HUES6 (cell line): ENCODE measurements around the gene FNDC3B.

ENCODE experiments used
- H3K27ac ChIP-seq: 2 replicates; pipeline ENCODE4 v1.7.0; 2013; ENCODE audit warnings: low read depth, mild to moderate bottlenecking, low read length, inconsistent platforms
- H3K27me3 ChIP-seq: 2 replicates; pipeline ENCODE4 v1.6.1; 2013; ENCODE audit warnings: low read length; ENCODE audit not compliant: control insufficient read depth, insufficient read depth
- H3K36me3 ChIP-seq: 2 replicates; pipeline ENCODE4 v1.6.1; 2013; ENCODE audit warnings: low read length; ENCODE audit not compliant: control insufficient read depth, insufficient read depth
- H3K4me1 ChIP-seq: 2 replicates; pipeline ENCODE4 v1.6.1; 2013; ENCODE audit warnings: low read length; ENCODE audit not compliant: control insufficient read depth, insufficient read depth
- H3K4me3 ChIP-seq: 2 replicates; pipeline ENCODE4 v1.5.1; 2013; ENCODE audit warnings: low read depth, low read length
- H3K9ac ChIP-seq: one replicate; pipeline ENCODE4 v1.6.1; 2013; ENCODE audit warnings: mild to moderate bottlenecking, low read length
- H3K9me3 ChIP-seq: 2 replicates; pipeline ENCODE4 v1.6.1; 2013; ENCODE audit warnings: low read depth, low read length; ENCODE audit not compliant: control insufficient read depth, insufficient read depth

FNDC3B gene

DNA sequence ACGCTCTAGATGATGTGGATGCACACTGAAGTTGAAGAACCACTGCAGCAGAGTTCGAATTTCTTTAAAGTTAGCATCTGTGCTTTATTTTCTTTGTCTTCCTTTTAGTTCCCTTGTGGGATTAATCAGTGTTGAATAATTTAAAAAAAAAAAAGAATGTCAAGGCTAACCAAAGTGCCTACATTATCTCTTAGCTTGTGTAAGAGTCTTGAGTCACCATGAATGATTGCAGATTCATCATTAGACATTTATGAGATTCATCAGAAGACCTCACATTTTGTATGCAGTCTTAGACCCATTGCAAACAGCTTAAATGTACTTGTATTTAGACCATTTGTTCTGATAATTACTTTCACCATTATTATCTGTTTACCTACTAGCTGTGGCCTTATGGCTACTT lies 182.2 kb downstream of the FNDC3B start:
- H3K36me3 ChIP-seq: peaks cover under 1% of the 10 kb centered on the region; the same call in 1 of the 2 replicates
- H3K4me3 ChIP-seq: no peak overlapping the region
- no peaks in the 10 kb centered on the region for H3K9me3 ChIP-seq
- H3K27me3 ChIP-seq: no peaks in the 10 kb centered on the region
- H3K9ac ChIP-seq: no peak overlapping the region
- no peak overlapping the region for H3K27ac ChIP-seq
- peaks cover 60% of the 10 kb centered on the region for H3K4me1 ChIP-seq

DNA sequence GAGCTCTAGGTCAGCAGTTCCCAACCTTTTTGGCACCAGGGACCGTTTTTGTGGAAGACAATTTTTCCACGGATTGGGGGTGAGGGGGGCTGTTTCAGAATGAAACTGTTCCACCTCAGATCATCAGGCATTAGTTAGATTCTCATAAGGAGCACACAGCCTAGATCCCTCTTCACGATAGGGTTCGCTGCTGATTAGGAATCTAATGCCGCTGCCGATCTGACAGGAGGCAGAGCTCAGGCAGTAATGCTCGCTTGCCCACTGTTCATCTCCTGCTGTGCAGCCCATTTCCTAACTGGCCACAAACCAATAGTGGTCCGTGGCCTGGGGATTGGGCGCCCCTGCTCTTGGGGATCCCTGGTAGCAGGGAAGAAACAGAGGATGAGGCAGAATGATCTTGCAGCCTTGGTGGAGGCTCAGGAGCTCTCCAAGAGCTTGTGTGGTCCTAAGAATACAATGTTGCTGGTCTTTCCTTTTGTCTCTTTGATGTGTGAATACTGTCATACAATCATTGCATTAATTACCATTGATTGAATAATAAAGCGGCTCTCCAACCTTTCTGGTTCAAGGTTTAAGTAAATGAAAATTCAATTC lies 183.2 kb downstream of the FNDC3B start:
- Histone ChIP-seq H3K4me3 (no peak overlapping the region), H3K36me3 (peaks cover 6% of the 10 kb centered on the region; the same call in 1 of the 2 replicates), H3K9me3 (no peaks in the 10 kb centered on the region), H3K27me3 (no peaks in the 10 kb centered on the region), H3K4me1 (peaks cover 51% of the 10 kb centered on the region), H3K9ac (no peak overlapping the region), H3K27ac (no peak overlapping the region)

GRCh38 chr3:172223870-172224269 lies 184.5 kb downstream of the FNDC3B start:
- H3K9ac ChIP-seq: no peak overlapping the region
- H3K4me3 ChIP-seq: no peak overlapping the region
- no peaks in the 10 kb centered on the region for H3K9me3 ChIP-seq
- no peaks in the 10 kb centered on the region for H3K27me3 ChIP-seq
- no peak overlapping the region for H3K27ac ChIP-seq
- peaks cover 12% of the 10 kb centered on the region; the same call in 1 of the 2 replicates for H3K36me3 ChIP-seq
- peaks cover 39% of the 10 kb centered on the region for H3K4me1 ChIP-seq

DNA sequence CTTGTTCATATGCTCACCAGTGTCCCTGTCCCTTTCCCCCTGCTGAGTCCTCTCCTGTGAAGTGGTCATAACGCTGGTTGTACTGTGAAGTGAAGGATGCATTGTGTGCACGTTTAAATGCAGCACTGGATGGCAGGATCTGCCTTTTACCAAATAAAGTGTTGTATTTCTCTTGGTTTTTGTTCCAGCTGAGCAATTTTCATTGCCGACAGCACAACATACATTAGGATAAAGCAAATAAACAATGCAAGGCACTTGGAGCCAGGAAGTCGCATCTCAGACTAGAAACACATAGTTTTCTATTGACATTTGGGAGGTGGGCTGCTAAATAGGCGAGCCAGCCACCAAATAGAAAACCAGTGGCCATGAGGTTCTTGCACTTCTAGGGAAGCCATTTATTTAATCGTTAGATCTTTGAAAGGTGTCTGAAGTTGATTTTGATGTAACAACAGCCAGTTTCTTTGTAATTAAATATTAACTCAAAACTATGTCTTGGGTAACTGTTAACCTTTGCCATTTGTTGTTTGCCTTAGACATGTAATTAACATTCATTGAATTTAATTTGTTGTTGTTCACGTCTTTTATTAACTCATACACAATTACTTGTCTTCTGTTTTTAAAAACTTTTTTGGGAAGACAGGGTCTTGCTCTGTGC lies 185.3 kb downstream of the FNDC3B start:
- Histone ChIP-seq H3K27me3 (no peaks in the 10 kb centered on the region), H3K9ac (no peak overlapping the region), H3K27ac (no peak overlapping the region), H3K36me3 (peaks cover 15% of the 10 kb centered on the region; the same call in 1 of the 2 replicates), H3K4me1 (peaks cover 35% of the 10 kb centered on the region), H3K9me3 (no peaks in the 10 kb centered on the region), H3K4me3 (no peak overlapping the region)

GRCh38 chr3:172225215-172225707 lies 185.9 kb downstream of the FNDC3B start:
- no peaks in the 10 kb centered on the region for H3K27me3 ChIP-seq
- H3K4me3 ChIP-seq: no peak overlapping the region
- no peak overlapping the region for H3K27ac ChIP-seq
- H3K9ac ChIP-seq: no peak overlapping the region
- H3K4me1 ChIP-seq: peaks cover 35% of the 10 kb centered on the region
- H3K9me3 ChIP-seq: no peaks in the 10 kb centered on the region
- H3K36me3 ChIP-seq: peaks cover 15% of the 10 kb centered on the region; the same call in 1 of the 2 replicates

DNA sequence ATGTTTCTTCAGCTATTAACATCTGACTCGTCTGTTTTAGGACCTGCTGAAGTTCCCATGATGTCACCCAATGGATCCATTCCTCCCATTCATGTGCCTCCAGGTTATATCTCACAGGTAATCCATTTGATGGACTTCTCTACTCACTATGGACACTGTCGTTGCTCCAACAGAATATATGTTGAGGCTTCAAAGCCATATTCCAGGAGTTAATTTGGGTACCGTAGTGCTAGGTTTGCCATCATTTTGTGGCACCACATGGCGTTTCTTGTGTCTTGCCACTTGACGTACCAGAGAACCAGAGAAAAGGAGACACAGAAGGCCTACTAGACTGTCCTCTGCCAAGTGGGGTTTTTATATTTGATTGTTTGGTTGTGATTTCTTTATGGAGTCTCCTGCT lies 187.5 kb downstream of the FNDC3B start:
- Histone ChIP-seq H3K9me3 (no peaks in the 10 kb centered on the region), H3K4me1 (peaks cover 28% of the 10 kb centered on the region), H3K27ac (no peak overlapping the region), H3K9ac (no peak overlapping the region), H3K4me3 (no peak overlapping the region), H3K36me3 (peaks cover 20% of the 10 kb centered on the region), H3K27me3 (no peaks in the 10 kb centered on the region)

DNA sequence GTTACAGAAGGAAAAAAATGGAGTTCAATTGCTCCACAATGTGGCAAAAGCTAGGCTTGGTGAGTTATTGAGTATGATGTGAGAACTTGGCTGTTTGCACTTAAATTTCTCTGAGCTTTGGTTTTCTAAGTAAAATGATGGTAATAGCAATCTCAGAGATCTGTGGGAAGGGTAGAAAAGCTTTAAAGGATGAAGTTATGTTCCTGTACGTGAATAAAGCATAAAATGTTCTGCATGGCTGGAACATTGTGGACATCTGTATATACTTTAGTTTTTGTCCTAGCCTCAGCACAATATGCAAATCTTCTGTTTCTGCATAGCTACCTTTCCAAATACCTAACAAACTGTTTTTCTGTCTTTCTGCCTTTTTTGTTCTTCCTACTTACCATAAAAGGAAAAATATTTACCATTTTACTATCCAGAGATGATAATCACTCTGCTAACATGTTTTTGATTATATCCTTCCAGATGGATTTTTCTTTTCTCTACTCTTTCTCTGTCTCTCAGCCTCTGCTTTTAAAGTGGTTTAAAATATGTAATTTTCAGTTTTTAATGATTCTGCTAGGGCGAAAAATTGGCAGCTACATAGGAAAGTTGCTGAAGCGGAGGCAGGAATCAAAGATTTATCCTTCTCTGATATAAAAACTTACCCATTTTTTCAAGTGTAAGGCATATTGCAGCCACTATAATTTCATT lies 188.1 kb downstream of the FNDC3B start:
- no peaks in the 10 kb centered on the region for H3K27me3 ChIP-seq
- peaks cover 21% of the 10 kb centered on the region for H3K4me1 ChIP-seq
- H3K4me3 ChIP-seq: no peak overlapping the region
- no peak overlapping the region for H3K9ac ChIP-seq
- no peaks in the 10 kb centered on the region for H3K9me3 ChIP-seq
- H3K36me3 ChIP-seq: peaks cover 20% of the 10 kb centered on the region
- H3K27ac ChIP-seq: no peak overlapping the region

DNA sequence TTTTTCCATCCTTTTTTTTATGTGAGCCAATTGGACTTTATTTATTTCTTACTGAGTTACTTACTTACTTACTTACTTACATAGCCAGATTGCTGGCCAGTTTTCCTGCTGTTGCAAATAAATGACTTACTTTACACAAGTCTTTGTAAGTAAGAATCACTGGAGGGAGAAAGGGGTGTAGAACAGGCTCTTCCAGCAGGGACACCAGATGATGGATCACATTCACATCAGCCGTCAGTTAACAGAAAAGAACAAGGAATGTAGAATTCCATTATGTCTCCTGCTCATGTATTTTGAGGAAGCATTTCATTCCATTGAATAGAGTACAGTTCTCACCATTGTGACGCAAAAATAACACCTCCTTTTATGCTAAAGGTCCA lies 188.6 kb downstream of the FNDC3B start:
- no peak overlapping the region for H3K9ac ChIP-seq
- peaks cover 20% of the 10 kb centered on the region for H3K36me3 ChIP-seq
- H3K4me3 ChIP-seq: no peak overlapping the region
- no peak overlapping the region for H3K27ac ChIP-seq
- no peaks in the 10 kb centered on the region for H3K27me3 ChIP-seq
- H3K4me1 ChIP-seq: peaks cover 16% of the 10 kb centered on the region
- H3K9me3 ChIP-seq: no peaks in the 10 kb centered on the region

- H3K36me3 ChIP-seq: peaks cover 20% of the 10 kb centered on the region
- H3K4me3 ChIP-seq: no peak overlapping the region
- no peaks in the 10 kb centered on the region for H3K9me3 ChIP-seq
- H3K9ac ChIP-seq: no peak overlapping the region
- H3K27ac ChIP-seq: no peak overlapping the region
- H3K4me1 ChIP-seq: peaks cover 3% of the 10 kb centered on the region
- H3K27me3 ChIP-seq: no peaks in the 10 kb centered on the region
These were observed 190.1 kb downstream of the FNDC3B start for GRCh38 chr3:172229462-172229861.

GRCh38 chr3:172231318-172231901 lies 192.0 kb downstream of the FNDC3B start:
- Histone ChIP-seq H3K27ac (no peak overlapping the region), H3K9ac (no peak overlapping the region), H3K27me3 (no peaks in the 10 kb centered on the region), H3K9me3 (no peaks in the 10 kb centered on the region), H3K36me3 (peaks cover 20% of the 10 kb centered on the region), H3K4me3 (no peak overlapping the region), H3K4me1 (no peaks in the 10 kb centered on the region)
